HCT116 (cell line): Measurements from ENCODE around the gene CR1L.

Experiments used
- CEBPB ChIP-seq: IDR thresholded peaks from 2 replicates; pipeline ENCODE4 v1.6.1; 2012; ENCODE audit warnings: low read depth
- EGR1 ChIP-seq: IDR thresholded peaks from 2 replicates; pipeline ENCODE4 v1.6.1; 2012; ENCODE audit warnings: low read depth
- EZH2 ChIP-seq: fragments of 200-600 bp; sonication (generic); IDR thresholded peaks from 2 replicates; pipeline ENCODE4 v1.6.1; 2017; ENCODE audit warnings: antibody characterized with exemption, mixed run types
- EZH2phosphoT487 ChIP-seq: fragments of 200-600 bp; IDR thresholded peaks from 2 replicates; pipeline ENCODE4 v1.6.1; 2018; ENCODE audit warnings: antibody characterized with exemption, borderline replicate concordance
- FOSL1 ChIP-seq: IDR thresholded peaks from 2 replicates; pipeline ENCODE4 v1.6.1; 2012; ENCODE audit warnings: low read depth
- POLR2A ChIP-seq: IDR thresholded peaks from 2 replicates; pipeline ENCODE4 v1.7.0; 2011; ENCODE audit warnings: borderline replicate concordance; ENCODE audit not compliant: insufficient read depth, insufficient read length; ENCODE audit errors: extremely low read depth
- POLR2AphosphoS5 ChIP-seq: IDR thresholded peaks from 2 replicates; pipeline ENCODE4 v1.6.1; 2011; ENCODE audit warnings: mild to moderate bottlenecking, low read depth, low read length, moderate library complexity
- RAD21 ChIP-seq: IDR thresholded peaks from 2 replicates; pipeline ENCODE4 v1.6.1; 2012; ENCODE audit warnings: low read depth, mild to moderate bottlenecking
- SP1 ChIP-seq: IDR thresholded peaks from 2 replicates; pipeline ENCODE4 v1.6.1; 2012; ENCODE audit warnings: low read depth
- TF ChIP-seq, protein P1 (sequence below), 3 experiments: fragments of 200-600 bp in 1 of 3; sonication (generic) in 1 of 3; IDR thresholded peaks in 2 of 3; conservative IDR thresholded peaks in 1 of 3; 2 replicates each; pipeline ENCODE4 v1.5.1; 2012 to 2017; ENCODE audit warnings: low read depth in 2 of 3, low read length in 2 of 3, antibody characterized with exemption in 1 of 3, borderline replicate concordance in 1 of 3, control low read depth in 1 of 3, mild to moderate bottlenecking in 1 of 3, mixed read lengths in 1 of 3, mixed run types in 1 of 3, moderate library complexity in 1 of 3; ENCODE audit not compliant: insufficient read depth in 1 of 3
- TF ChIP-seq, protein P2 (sequence below): IDR thresholded peaks from 2 replicates; pipeline ENCODE4 v1.6.1; 2011; ENCODE audit warnings: mild to moderate bottlenecking, low read length, moderate library complexity; ENCODE audit not compliant: insufficient replicate concordance; ENCODE audit errors: extremely low read depth
- TF ChIP-seq, protein P3 (sequence below): IDR thresholded peaks from 2 replicates; pipeline ENCODE4 v1.6.1; 2012

DNA sequence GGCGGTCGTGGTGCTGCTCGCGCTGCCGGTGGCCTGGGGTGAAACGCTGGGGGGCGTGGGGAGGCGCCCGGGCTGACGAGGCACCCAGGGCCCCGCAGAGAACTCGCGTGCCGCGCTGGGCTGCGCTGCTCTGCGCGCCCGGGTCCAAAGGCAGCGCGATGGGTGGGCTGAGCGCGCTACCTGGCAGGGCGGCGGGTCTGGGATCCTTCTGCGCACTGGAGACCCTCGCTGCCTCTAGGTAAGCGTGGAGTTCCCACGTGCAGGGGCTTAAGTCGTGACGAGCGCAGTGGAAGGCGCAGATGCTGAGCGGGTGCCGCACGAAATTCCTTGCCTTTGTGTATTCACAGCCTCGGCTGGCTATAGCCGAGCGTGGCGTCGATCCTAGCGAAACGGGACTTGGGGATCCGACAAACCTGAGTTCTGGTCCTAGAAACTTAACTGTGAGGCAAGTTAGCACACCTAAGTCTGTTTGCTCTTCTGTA lies 24.6 kb downstream of the CR1L start:
- TF ChIP-seq POLR2AphosphoS5 (no peak), EZH2phosphoT487 (no peak), POLR2A (no peak), RAD21 (no peak), EZH2 (no peak), FOSL1 (no peak), CEBPB (no peak), EGR1 (no peak), SP1 (no peak)
- TF ChIP-seq, protein P1, sequence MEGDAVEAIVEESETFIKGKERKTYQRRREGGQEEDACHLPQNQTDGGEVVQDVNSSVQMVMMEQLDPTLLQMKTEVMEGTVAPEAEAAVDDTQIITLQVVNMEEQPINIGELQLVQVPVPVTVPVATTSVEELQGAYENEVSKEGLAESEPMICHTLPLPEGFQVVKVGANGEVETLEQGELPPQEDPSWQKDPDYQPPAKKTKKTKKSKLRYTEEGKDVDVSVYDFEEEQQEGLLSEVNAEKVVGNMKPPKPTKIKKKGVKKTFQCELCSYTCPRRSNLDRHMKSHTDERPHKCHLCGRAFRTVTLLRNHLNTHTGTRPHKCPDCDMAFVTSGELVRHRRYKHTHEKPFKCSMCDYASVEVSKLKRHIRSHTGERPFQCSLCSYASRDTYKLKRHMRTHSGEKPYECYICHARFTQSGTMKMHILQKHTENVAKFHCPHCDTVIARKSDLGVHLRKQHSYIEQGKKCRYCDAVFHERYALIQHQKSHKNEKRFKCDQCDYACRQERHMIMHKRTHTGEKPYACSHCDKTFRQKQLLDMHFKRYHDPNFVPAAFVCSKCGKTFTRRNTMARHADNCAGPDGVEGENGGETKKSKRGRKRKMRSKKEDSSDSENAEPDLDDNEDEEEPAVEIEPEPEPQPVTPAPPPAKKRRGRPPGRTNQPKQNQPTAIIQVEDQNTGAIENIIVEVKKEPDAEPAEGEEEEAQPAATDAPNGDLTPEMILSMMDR (IDR thresholded peaks at IDR 0.05 in 2 of 3, conservative IDR thresholded peaks at IDR 0.05 in 1 of 3; ENCODE audit: borderline replicate concordance in 1 of 3, insufficient read depth in 1 of 3, low read depth in 2 of 3, low read length in 2 of 3) = no peak
- TF ChIP-seq, protein P2, sequence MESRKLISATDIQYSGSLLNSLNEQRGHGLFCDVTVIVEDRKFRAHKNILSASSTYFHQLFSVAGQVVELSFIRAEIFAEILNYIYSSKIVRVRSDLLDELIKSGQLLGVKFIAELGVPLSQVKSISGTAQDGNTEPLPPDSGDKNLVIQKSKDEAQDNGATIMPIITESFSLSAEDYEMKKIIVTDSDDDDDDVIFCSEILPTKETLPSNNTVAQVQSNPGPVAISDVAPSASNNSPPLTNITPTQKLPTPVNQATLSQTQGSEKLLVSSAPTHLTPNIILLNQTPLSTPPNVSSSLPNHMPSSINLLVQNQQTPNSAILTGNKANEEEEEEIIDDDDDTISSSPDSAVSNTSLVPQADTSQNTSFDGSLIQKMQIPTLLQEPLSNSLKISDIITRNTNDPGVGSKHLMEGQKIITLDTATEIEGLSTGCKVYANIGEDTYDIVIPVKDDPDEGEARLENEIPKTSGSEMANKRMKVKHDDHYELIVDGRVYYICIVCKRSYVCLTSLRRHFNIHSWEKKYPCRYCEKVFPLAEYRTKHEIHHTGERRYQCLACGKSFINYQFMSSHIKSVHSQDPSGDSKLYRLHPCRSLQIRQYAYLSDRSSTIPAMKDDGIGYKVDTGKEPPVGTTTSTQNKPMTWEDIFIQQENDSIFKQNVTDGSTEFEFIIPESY = no peak
- TF ChIP-seq, protein P3, sequence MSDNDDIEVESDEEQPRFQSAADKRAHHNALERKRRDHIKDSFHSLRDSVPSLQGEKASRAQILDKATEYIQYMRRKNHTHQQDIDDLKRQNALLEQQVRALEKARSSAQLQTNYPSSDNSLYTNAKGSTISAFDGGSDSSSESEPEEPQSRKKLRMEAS = no peak
